Parathyroid adenoma (tissue), 2 donors: ENCODE results near the gene DSCAML1.

ENCODE experiments used
- H2AFZ ChIP-seq: fragments of 300-600 bp; sonication (generic); one replicate; pipeline ENCODE4 v1.7.0; 2017; ENCODE audit warnings: antibody characterized with exemption, mild to moderate bottlenecking
- H3K27ac ChIP-seq: fragments of 300-600 bp; sonication (generic); one replicate; pipeline ENCODE4 v1.7.0; 2017
- H3K27me3 ChIP-seq: fragments of 300-600 bp; sonication (generic); one replicate; pipeline ENCODE4 v1.7.0; 2017; ENCODE audit warnings: low read length; ENCODE audit not compliant: control insufficient read depth, insufficient read depth
- H3K36me3 ChIP-seq: fragments of 300-600 bp; sonication (generic); one replicate; pipeline ENCODE4 v1.7.0; 2017; ENCODE audit warnings: low read length; ENCODE audit not compliant: control insufficient read depth, insufficient read depth
- H3K4me1 ChIP-seq: fragments of 300-600 bp; sonication (generic); one replicate; pipeline ENCODE4 v1.7.0; 2017; ENCODE audit warnings: control low read depth
- H3K4me2 ChIP-seq: fragments of 300-600 bp; sonication (generic); one replicate; pipeline ENCODE4 v1.7.0; 2017; ENCODE audit warnings: low read length
- H3K4me3 ChIP-seq: fragments of 300-600 bp; sonication (generic); one replicate; pipeline ENCODE4 v1.7.0; 2017; ENCODE audit warnings: low read depth, low read length
- H3K79me2 ChIP-seq: fragments of 300-600 bp; sonication (generic); one replicate; pipeline ENCODE4 v1.7.0; 2017; ENCODE audit warnings: control low read depth
- H3K9ac ChIP-seq: fragments of 300-600 bp; sonication (generic); one replicate; pipeline ENCODE4 v1.7.0; 2017; ENCODE audit warnings: mild to moderate bottlenecking
- H3K9me3 ChIP-seq: fragments of 300-600 bp; sonication (generic); one replicate; pipeline ENCODE4 v1.7.0; 2017; ENCODE audit warnings: low read length; ENCODE audit not compliant: control insufficient read depth
- TF ChIP-seq, protein P1 (sequence below): fragments of 300-600 bp; sonication (generic); IDR thresholded peaks from one replicate; pipeline ENCODE4 v1.7.0; 2017; ENCODE audit warnings: antibody characterized with exemption, mild to moderate bottlenecking
- donor health status: primary hyperparathyroidism.

Gene DSCAML1

DNA sequence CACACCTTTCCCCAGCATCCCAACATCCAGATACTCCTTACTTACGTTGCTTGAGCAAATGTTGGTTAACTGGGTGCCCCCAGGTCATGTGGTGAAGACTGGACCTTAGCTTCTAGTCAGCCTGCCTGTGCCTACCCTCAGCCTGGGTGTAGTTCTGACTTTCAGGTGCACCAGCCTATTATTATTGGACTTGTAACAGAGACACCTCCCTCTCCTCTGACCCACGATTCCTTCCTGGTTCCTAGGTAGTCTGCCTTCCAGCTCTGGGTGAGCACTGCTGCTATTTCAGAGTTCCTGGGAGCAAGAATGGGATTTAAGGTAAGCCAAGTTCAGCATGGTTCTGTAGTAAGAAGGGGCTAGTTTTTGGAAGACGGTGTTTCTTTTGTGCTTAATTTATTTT is 138.2 kb downstream of the DSCAML1 start:
- no peaks in the 10 kb centered on the region for H3K4me1 ChIP-seq
- no peak overlapping the region for H3K27ac ChIP-seq
- no peak overlapping the region for H3K4me2 ChIP-seq
- H3K9ac ChIP-seq: no peak overlapping the region
- H3K9me3 ChIP-seq: no peaks in the 10 kb centered on the region
- no peaks in the 10 kb centered on the region for H3K27me3 ChIP-seq
- TF ChIP-seq, protein P1, sequence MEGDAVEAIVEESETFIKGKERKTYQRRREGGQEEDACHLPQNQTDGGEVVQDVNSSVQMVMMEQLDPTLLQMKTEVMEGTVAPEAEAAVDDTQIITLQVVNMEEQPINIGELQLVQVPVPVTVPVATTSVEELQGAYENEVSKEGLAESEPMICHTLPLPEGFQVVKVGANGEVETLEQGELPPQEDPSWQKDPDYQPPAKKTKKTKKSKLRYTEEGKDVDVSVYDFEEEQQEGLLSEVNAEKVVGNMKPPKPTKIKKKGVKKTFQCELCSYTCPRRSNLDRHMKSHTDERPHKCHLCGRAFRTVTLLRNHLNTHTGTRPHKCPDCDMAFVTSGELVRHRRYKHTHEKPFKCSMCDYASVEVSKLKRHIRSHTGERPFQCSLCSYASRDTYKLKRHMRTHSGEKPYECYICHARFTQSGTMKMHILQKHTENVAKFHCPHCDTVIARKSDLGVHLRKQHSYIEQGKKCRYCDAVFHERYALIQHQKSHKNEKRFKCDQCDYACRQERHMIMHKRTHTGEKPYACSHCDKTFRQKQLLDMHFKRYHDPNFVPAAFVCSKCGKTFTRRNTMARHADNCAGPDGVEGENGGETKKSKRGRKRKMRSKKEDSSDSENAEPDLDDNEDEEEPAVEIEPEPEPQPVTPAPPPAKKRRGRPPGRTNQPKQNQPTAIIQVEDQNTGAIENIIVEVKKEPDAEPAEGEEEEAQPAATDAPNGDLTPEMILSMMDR: no peak
- no peak overlapping the region for H2AFZ ChIP-seq
- H3K4me3 ChIP-seq: no peak overlapping the region
- H3K79me2 ChIP-seq: no peaks in the 10 kb centered on the region
- no peaks in the 10 kb centered on the region for H3K36me3 ChIP-seq

DNA sequence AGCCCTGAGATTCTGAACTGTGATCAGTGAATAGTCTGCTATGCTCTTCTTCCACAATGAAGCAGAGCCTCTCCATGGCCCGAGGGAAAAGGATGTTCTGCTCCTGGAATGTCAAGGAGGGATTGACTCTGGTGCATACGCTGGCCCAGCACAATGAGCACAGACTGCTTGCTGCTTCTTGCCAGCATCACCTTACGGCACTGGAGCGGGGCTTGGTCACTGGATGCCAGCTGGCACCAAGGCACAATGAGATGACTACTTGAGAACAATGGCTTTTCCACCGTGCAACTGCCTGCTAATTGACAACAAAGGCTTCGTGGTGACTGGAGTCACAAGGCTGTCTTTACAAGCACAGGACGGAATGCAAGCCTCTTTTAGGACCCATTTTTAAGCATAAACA is 139.2 kb downstream of the DSCAML1 start:
- TF ChIP-seq, protein P1: no peak
- H3K27me3 ChIP-seq: no peaks in the 10 kb centered on the region
- H3K79me2 ChIP-seq: no peaks in the 10 kb centered on the region
- H3K4me1 ChIP-seq: no peaks in the 10 kb centered on the region
- no peak overlapping the region for H2AFZ ChIP-seq
- H3K27ac ChIP-seq: no peak overlapping the region
- no peak overlapping the region for H3K9ac ChIP-seq
- no peak overlapping the region for H3K4me3 ChIP-seq
- no peaks in the 10 kb centered on the region for H3K9me3 ChIP-seq
- no peaks in the 10 kb centered on the region for H3K36me3 ChIP-seq
- no peak overlapping the region for H3K4me2 ChIP-seq

DNA sequence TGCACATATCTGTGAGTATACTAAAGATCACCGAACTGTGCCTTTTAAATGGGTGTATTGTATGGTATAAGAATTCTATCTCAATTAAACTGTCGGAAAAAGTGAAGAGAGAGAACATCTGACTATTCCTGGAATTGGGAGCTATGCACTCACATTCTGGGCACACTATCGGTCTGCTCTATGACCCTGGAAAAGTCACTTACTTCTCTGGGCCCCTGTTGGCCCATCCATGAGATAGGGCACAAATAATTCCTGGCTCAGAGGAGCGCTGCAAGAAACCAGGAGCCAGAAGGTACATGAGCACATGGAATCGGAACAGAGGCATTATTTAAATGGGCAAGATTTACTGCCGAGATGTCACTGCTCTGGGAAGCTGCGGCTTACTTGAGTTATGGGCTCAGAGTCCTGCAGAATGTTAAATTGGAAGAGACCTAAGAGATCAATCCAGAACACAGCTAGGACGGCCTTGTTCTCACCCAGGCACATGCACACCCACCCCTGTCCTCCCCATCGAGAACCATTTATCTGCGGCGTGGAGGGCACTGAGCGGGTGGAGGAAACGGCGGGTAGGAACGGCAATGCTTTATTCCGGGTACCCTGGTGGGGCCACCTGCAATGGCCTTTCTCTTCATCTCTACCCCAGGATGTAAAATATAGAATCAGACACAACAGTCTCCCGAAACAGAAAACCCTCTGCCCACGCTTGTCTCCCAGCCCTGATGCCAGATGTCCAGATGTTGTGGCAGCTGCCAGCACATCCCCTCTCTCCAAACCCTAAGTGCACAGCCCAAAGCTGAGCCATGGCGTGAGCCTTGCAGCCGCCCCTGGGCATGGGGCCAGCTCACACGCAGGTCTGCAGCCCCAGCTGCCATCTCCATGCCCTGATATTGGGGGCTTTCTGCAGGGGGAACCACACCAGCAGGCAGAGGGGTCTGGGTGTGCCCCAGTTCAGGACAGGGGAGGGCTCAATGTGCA is 142.4 kb downstream of the DSCAML1 start:
- Histone ChIP-seq H3K4me1 (no peaks in the 10 kb centered on the region), H3K27me3 (no peaks in the 10 kb centered on the region), H3K9me3 (no peaks in the 10 kb centered on the region), H3K4me3 (no peak overlapping the region), H3K4me2 (no peak overlapping the region), H3K36me3 (no peaks in the 10 kb centered on the region), H2AFZ (no peak overlapping the region), H3K9ac (no peak overlapping the region), H3K79me2 (no peaks in the 10 kb centered on the region), H3K27ac (no peak overlapping the region)
- TF ChIP-seq, protein P1: no peak

DNA sequence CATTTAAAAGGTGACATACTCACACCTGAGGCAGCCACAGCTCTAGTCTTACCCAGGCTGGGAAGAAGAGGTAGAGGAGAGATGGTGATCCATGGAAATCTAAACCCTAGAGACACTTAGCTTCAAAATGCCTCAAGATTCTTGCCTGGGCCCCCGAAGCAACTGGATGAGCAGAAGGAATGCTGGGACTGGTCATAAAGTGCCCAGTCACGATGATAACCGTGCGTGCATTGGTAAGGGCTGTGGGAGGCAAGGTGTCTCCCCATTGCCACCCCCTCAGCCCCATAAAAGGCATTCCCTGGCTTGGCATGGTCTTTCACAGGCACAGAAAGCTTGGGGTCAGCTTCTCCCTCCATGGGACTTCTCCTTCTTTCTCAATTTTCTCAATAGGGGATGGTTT is 144.5 kb downstream of the DSCAML1 start:
- H3K36me3 ChIP-seq: no peaks in the 10 kb centered on the region
- H2AFZ ChIP-seq: no peak overlapping the region
- H3K79me2 ChIP-seq: no peaks in the 10 kb centered on the region
- TF ChIP-seq, protein P1: no peak
- H3K4me3 ChIP-seq: no peak overlapping the region
- H3K9me3 ChIP-seq: no peaks in the 10 kb centered on the region
- no peak overlapping the region for H3K4me2 ChIP-seq
- no peaks in the 10 kb centered on the region for H3K27me3 ChIP-seq
- H3K27ac ChIP-seq: no peak overlapping the region
- no peak overlapping the region for H3K9ac ChIP-seq
- no peaks in the 10 kb centered on the region for H3K4me1 ChIP-seq
